GM21786 (cell line): ENCODE data around the gene ARHGAP11B.
"Not testable (repeated sequence)": the region's sequence is repeated elsewhere in the genome, so short reads cannot be mapped to it uniquely, and the experiment has no call there.

Experiments used
- ATAC-seq: cut with Tn5 transposase; IDR thresholded peaks from one replicate; pipeline ENCODE4 v1.9.1; 2021; ENCODE audit not compliant: unreplicated experiment

Gene ARHGAP11B

GRCh38 chr15:30625436-30626193 is at the start of gene ARHGAP11B:
Gene ARHGAP11B (plus strand): TSS chr15:30626128.
- peak; percentile 92 for ATAC-seq

- not testable (repeated sequence) for ATAC-seq
Observed at GRCh38 chr15:30579394-30579970, 46.4 kb upstream of the ARHGAP11B start.

GRCh38 chr15:30580716-30581115 is 45.2 kb upstream of the ARHGAP11B start:
- not testable (repeated sequence) for ATAC-seq

GRCh38 chr15:30598953-30599352 is 27.0 kb upstream of the ARHGAP11B start:
- not testable (repeated sequence) for ATAC-seq

GRCh38 chr15:30603796-30604195 is 22.1 kb upstream of the ARHGAP11B start, which contains the start of gene GOLGA8H:
Gene GOLGA8H (plus strand): TSS chr15:30604028. CDS start chr15:30604126, 98 bp downstream.
- not testable (repeated sequence) for ATAC-seq

- ATAC-seq = not testable (repeated sequence)
Observed at GRCh38 chr15:30612271-30612670, 13.7 kb upstream of the ARHGAP11B start.

- ATAC-seq = not testable (repeated sequence)
Observed at GRCh38 chr15:30621342-30621741, 4.6 kb upstream of the ARHGAP11B start.

GRCh38 chr15:30626194-30626565 is 252 bp downstream of the ARHGAP11B start:
- ATAC-seq = peak; percentile 1

GRCh38 chr15:30626632-30627031 is 704 bp downstream of the ARHGAP11B start:
- ATAC-seq = not testable (repeated sequence)

- ATAC-seq = peak; percentile 88
Observed at GRCh38 chr15:30650012-30650929, 24.3 kb downstream of the ARHGAP11B start.

- not testable (repeated sequence) for ATAC-seq
Observed at GRCh38 chr15:30661154-30661553, 35.2 kb downstream of the ARHGAP11B start.

- not testable (repeated sequence) for ATAC-seq
Observed at GRCh38 chr15:30669621-30670020, 43.7 kb downstream of the ARHGAP11B start.

- ATAC-seq = no peak
Observed at GRCh38 chr15:30670056-30670455, 44.1 kb downstream of the ARHGAP11B start.

GRCh38 chr15:30671309-30671708 is 45.4 kb downstream of the ARHGAP11B start:
- no peak for ATAC-seq

GRCh38 chr15:30675126-30675525 is 49.2 kb downstream of the ARHGAP11B start:
- ATAC-seq = no peak

- not testable (repeated sequence) for ATAC-seq
Observed at GRCh38 chr15:30675891-30676290, 50.0 kb downstream of the ARHGAP11B start.

GRCh38 chr15:30680997-30681396 is 55.1 kb downstream of the ARHGAP11B start:
- ATAC-seq = not testable (repeated sequence)

- ATAC-seq = not testable (repeated sequence)
Observed at GRCh38 chr15:30685709-30686285, 59.9 kb downstream of the ARHGAP11B start.

- not testable (repeated sequence) for ATAC-seq
Observed at GRCh38 chr15:30686651-30687050, 60.7 kb downstream of the ARHGAP11B start.
